ENCODE data around the gene SCAPER.

SCAPER gene

GRCh38 chr15:76426941-76427340 is 478.2 kb downstream of the SCAPER start:
- Mint-ChIP-seq H3K4me3 (no peak overlapping the region), H3K4me1 (no peaks in the 10 kb centered on the region)
- ATAC-seq = no peak

GRCh38 chr15:76418352-76419140 is 486.6 kb downstream of the SCAPER start:
- H3K9me3 Mint-ChIP-seq = peaks cover 3% of the 10 kb centered on the region
- H3K4me1 Mint-ChIP-seq = no peaks in the 10 kb centered on the region
- no peak overlapping the region for H3K27ac Mint-ChIP-seq
- H3K36me3 Mint-ChIP-seq = peaks cover 10% of the 10 kb centered on the region
- no peaks in the 10 kb centered on the region for H3K27me3 Mint-ChIP-seq
- H3K4me3 Mint-ChIP-seq = no peak overlapping the region
- peak; percentile 20 for ATAC-seq

More at GRCh38 chr15:76426941-76427340, 478.2 kb downstream of the SCAPER start:
- no peaks in the 10 kb centered on the region for H3K27me3 Mint-ChIP-seq
- H3K36me3 Mint-ChIP-seq = peaks cover 61% of the 10 kb centered on the region
- H3K27ac Mint-ChIP-seq = no peak overlapping the region
- H3K9me3 Mint-ChIP-seq = peaks cover 15% of the 10 kb centered on the region

GRCh38 chr15:76401285-76401684 is 503.9 kb downstream of the SCAPER start:
- H3K27ac Mint-ChIP-seq = no peak overlapping the region
- no peak overlapping the region for H3K4me3 Mint-ChIP-seq
- no peak for ATAC-seq
- H3K27me3 Mint-ChIP-seq = no peaks in the 10 kb centered on the region
- no peaks in the 10 kb centered on the region for H3K9me3 Mint-ChIP-seq
- H3K4me1 Mint-ChIP-seq = no peaks in the 10 kb centered on the region
- peaks cover 51% of the 10 kb centered on the region for H3K36me3 Mint-ChIP-seq

- Mint-ChIP-seq H3K4me3 (no peak overlapping the region), H3K27me3 (no peaks in the 10 kb centered on the region), H3K9me3 (no peaks in the 10 kb centered on the region), H3K4me1 (no peaks in the 10 kb centered on the region), H3K27ac (no peak overlapping the region), H3K36me3 (peaks cover 39% of the 10 kb centered on the region)
- no peak for ATAC-seq
These were observed 506.6 kb downstream of the SCAPER start for GRCh38 chr15:76398317-76399104.

- Mint-ChIP-seq H3K9me3 (no peaks in the 10 kb centered on the region), H3K27ac (no peak overlapping the region), H3K27me3 (no peaks in the 10 kb centered on the region), H3K36me3 (peaks cover 19% of the 10 kb centered on the region), H3K4me3 (no peak overlapping the region), H3K4me1 (no peaks in the 10 kb centered on the region)
- no peak for ATAC-seq
These were observed 511.5 kb downstream of the SCAPER start for GRCh38 chr15:76393614-76394013.

- Mint-ChIP-seq H3K4me3 (no peak overlapping the region), H3K27me3 (no peaks in the 10 kb centered on the region), H3K4me1 (no peaks in the 10 kb centered on the region), H3K9me3 (no peaks in the 10 kb centered on the region), H3K27ac (no peak overlapping the region), H3K36me3 (peaks cover 29% of the 10 kb centered on the region)
- no peak for ATAC-seq
These were observed 513.3 kb downstream of the SCAPER start for GRCh38 chr15:76391847-76392246.

GRCh38 chr15:76391309-76391708 is 513.8 kb downstream of the SCAPER start:
- Mint-ChIP-seq H3K4me3 (no peak overlapping the region), H3K27me3 (no peaks in the 10 kb centered on the region), H3K9me3 (no peaks in the 10 kb centered on the region), H3K27ac (no peak overlapping the region), H3K4me1 (no peaks in the 10 kb centered on the region), H3K36me3 (peaks cover 34% of the 10 kb centered on the region)
- ATAC-seq = no peak

- H3K4me1 Mint-ChIP-seq = no peaks in the 10 kb centered on the region
- peaks cover 36% of the 10 kb centered on the region for H3K36me3 Mint-ChIP-seq
- H3K27ac Mint-ChIP-seq = no peak overlapping the region
- no peak for ATAC-seq
- H3K4me3 Mint-ChIP-seq = no peak overlapping the region
- no peaks in the 10 kb centered on the region for H3K9me3 Mint-ChIP-seq
- no peaks in the 10 kb centered on the region for H3K27me3 Mint-ChIP-seq
These were observed 514.6 kb downstream of the SCAPER start for GRCh38 chr15:76390571-76390970.

GRCh38 chr15:76386926-76387325 is 518.2 kb downstream of the SCAPER start:
- no peaks in the 10 kb centered on the region for H3K4me1 Mint-ChIP-seq
- H3K27me3 Mint-ChIP-seq = no peaks in the 10 kb centered on the region
- H3K9me3 Mint-ChIP-seq = no peaks in the 10 kb centered on the region
- no peak overlapping the region for H3K27ac Mint-ChIP-seq
- ATAC-seq = no peak
- H3K4me3 Mint-ChIP-seq = no peak overlapping the region
- peaks cover 42% of the 10 kb centered on the region for H3K36me3 Mint-ChIP-seq

GRCh38 chr15:76386178-76386577 is 519.0 kb downstream of the SCAPER start:
- no peak for ATAC-seq
- no peaks in the 10 kb centered on the region for H3K9me3 Mint-ChIP-seq
- H3K4me3 Mint-ChIP-seq = no peak overlapping the region
- peaks cover 42% of the 10 kb centered on the region for H3K36me3 Mint-ChIP-seq
- H3K4me1 Mint-ChIP-seq = no peaks in the 10 kb centered on the region
- no peaks in the 10 kb centered on the region for H3K27me3 Mint-ChIP-seq
- no peak overlapping the region for H3K27ac Mint-ChIP-seq

GRCh38 chr15:76384409-76384808 is 520.7 kb downstream of the SCAPER start:
- Mint-ChIP-seq H3K36me3 (peaks cover 47% of the 10 kb centered on the region), H3K4me3 (no peak overlapping the region), H3K9me3 (no peaks in the 10 kb centered on the region), H3K27ac (no peak overlapping the region), H3K4me1 (no peaks in the 10 kb centered on the region), H3K27me3 (no peaks in the 10 kb centered on the region)
- no peak for ATAC-seq

GRCh38 chr15:76382987-76383728 is 522.0 kb downstream of the SCAPER start:
- no peaks in the 10 kb centered on the region for H3K9me3 Mint-ChIP-seq
- no peak overlapping the region for H3K4me3 Mint-ChIP-seq
- ATAC-seq = no peak
- no peaks in the 10 kb centered on the region for H3K27me3 Mint-ChIP-seq
- no peaks in the 10 kb centered on the region for H3K4me1 Mint-ChIP-seq
- H3K36me3 Mint-ChIP-seq = peaks cover 46% of the 10 kb centered on the region
- no peak overlapping the region for H3K27ac Mint-ChIP-seq

- no peaks in the 10 kb centered on the region for H3K9me3 Mint-ChIP-seq
- no peak for ATAC-seq
- peaks cover 31% of the 10 kb centered on the region for H3K36me3 Mint-ChIP-seq
- H3K27me3 Mint-ChIP-seq = no peaks in the 10 kb centered on the region
- H3K4me3 Mint-ChIP-seq = no peak overlapping the region
- H3K4me1 Mint-ChIP-seq = no peaks in the 10 kb centered on the region
- H3K27ac Mint-ChIP-seq = no peak overlapping the region
These were observed 523.8 kb downstream of the SCAPER start for GRCh38 chr15:76381366-76381765.

- Mint-ChIP-seq H3K9me3 (no peaks in the 10 kb centered on the region), H3K4me1 (no peaks in the 10 kb centered on the region), H3K4me3 (no peak overlapping the region), H3K36me3 (peaks cover 26% of the 10 kb centered on the region), H3K27me3 (no peaks in the 10 kb centered on the region), H3K27ac (no peak overlapping the region)
- no peak for ATAC-seq
These were observed 524.9 kb downstream of the SCAPER start for GRCh38 chr15:76380249-76380648.

GRCh38 chr15:76378691-76379090 is 526.4 kb downstream of the SCAPER start:
- H3K4me3 Mint-ChIP-seq = no peak overlapping the region
- H3K27ac Mint-ChIP-seq = no peak overlapping the region
- peaks cover 27% of the 10 kb centered on the region for H3K36me3 Mint-ChIP-seq
- H3K4me1 Mint-ChIP-seq = no peaks in the 10 kb centered on the region
- H3K27me3 Mint-ChIP-seq = no peaks in the 10 kb centered on the region
- no peak for ATAC-seq
- no peaks in the 10 kb centered on the region for H3K9me3 Mint-ChIP-seq

Data from stimulated activated memory B cell treated with anti-CD40 and anti-IgM and Interleukin-4, amounts not matched to agents 10 μg/mL and 1 μg/mL and 100 μg/mL, for 72 hours (primary cell).